ENCODE data around the gene SSBP2.

Gene SSBP2

GRCh38 chr5:81519217-81519905 lies 231.5 kb downstream of the SSBP2 start:
- no peak for DNase-seq (ENCODE audit: low read depth in 1 of 2, low spot score in 1 of 2)
- Histone ChIP-seq H3K27me3 (ENCODE audit: insufficient read depth, poor library complexity, severe bottlenecking) (no peaks in the 10 kb centered on the region), H3K27ac (replicated peaks) (no peak overlapping the region), H3K4me3 (replicated peaks; ENCODE audit: insufficient read depth, low read length) (no peak overlapping the region)
- TF ChIP-seq SPI1 (IDR thresholded peaks at IDR 0.05; ENCODE audit: borderline replicate concordance, low read depth) (no peak), REST (IDR thresholded peaks at IDR 0.05; ENCODE audit: insufficient replicate concordance, low read depth) (no peak), GABPA (IDR thresholded peaks at IDR 0.05; ENCODE audit: low read depth) (no peak), POLR2AphosphoS5 (IDR thresholded peaks at IDR 0.05; ENCODE audit: low read depth) (no peak), CTCF (IDR thresholded peaks at IDR 0.05; ENCODE audit: insufficient read depth, low read length) (no peak)

GRCh38 chr5:81517462-81517861 lies 233.4 kb downstream of the SSBP2 start:
- Histone ChIP-seq H3K27me3 (ENCODE audit: insufficient read depth, poor library complexity, severe bottlenecking) (no peaks in the 10 kb centered on the region), H3K4me3 (replicated peaks; ENCODE audit: insufficient read depth, low read length) (no peak overlapping the region), H3K27ac (replicated peaks) (no peak overlapping the region)
- no peak for DNase-seq (ENCODE audit: low read depth in 1 of 2, low spot score in 1 of 2)
- TF ChIP-seq REST (IDR thresholded peaks at IDR 0.05; ENCODE audit: insufficient replicate concordance, low read depth) (no peak), GABPA (IDR thresholded peaks at IDR 0.05; ENCODE audit: low read depth) (no peak), POLR2AphosphoS5 (IDR thresholded peaks at IDR 0.05; ENCODE audit: low read depth) (no peak), CTCF (IDR thresholded peaks at IDR 0.05; ENCODE audit: insufficient read depth, low read length) (no peak), SPI1 (IDR thresholded peaks at IDR 0.05; ENCODE audit: borderline replicate concordance, low read depth) (peak; percentile 8; the same call in 1 of the 2 replicates)

- Histone ChIP-seq H3K27ac (replicated peaks) (no peak overlapping the region), H3K4me3 (replicated peaks; ENCODE audit: insufficient read depth, low read length) (no peak overlapping the region), H3K27me3 (ENCODE audit: insufficient read depth, poor library complexity, severe bottlenecking) (no peaks in the 10 kb centered on the region)
- TF ChIP-seq GABPA (IDR thresholded peaks at IDR 0.05; ENCODE audit: low read depth) (no peak), SPI1 (IDR thresholded peaks at IDR 0.05; ENCODE audit: borderline replicate concordance, low read depth) (no peak), REST (IDR thresholded peaks at IDR 0.05; ENCODE audit: insufficient replicate concordance, low read depth) (no peak), CTCF (IDR thresholded peaks at IDR 0.05; ENCODE audit: insufficient read depth, low read length) (no peak), POLR2AphosphoS5 (IDR thresholded peaks at IDR 0.05; ENCODE audit: low read depth) (no peak)
- DNase-seq (ENCODE audit: low read depth in 1 of 2, low spot score in 1 of 2): no peak
These were observed 234.8 kb downstream of the SSBP2 start for GRCh38 chr5:81516091-81516490.

Data from HL-60 (cell line).